Neural crest cell (in vitro differentiated cells): ENCODE results near the gene SMIM34. TPM values are rescaled to one million over a fixed set of nuclear protein-coding genes. Genes with fewer than 3 reads are reported as not detected.
"Not testable (repeated sequence)": the region's sequence is repeated elsewhere in the genome, so short reads cannot be mapped to it uniquely, and the experiment has no call there.

ENCODE experiments used
- DNase-seq: peaks from one replicate; pipeline ENCODE4 v3.0.0; 2021; ENCODE audit warnings: low read depth, mixed read lengths, low spot score
- H3K27ac Mint-ChIP-seq: one replicate; pipeline ENCODE4 v1.8.0; 2021; ENCODE audit warnings: mild to moderate bottlenecking, mixed read lengths; ENCODE audit not compliant: unreplicated experiment
- H3K27me3 Mint-ChIP-seq: 2 replicates; pipeline ENCODE4 v1.8.0; 2021; ENCODE audit warnings: low read depth, mild to moderate bottlenecking, mixed read lengths
- H3K36me3 Mint-ChIP-seq: 2 replicates; pipeline ENCODE4 v1.8.0; 2021; ENCODE audit warnings: low read depth, mild to moderate bottlenecking, mixed read lengths
- H3K4me1 Mint-ChIP-seq: 2 replicates; pipeline ENCODE4 v1.8.0; 2021; ENCODE audit warnings: mixed read lengths
- H3K4me3 Mint-ChIP-seq: one replicate; pipeline ENCODE4 v1.8.0; 2021; ENCODE audit warnings: mild to moderate bottlenecking, mixed read lengths
- H3K9me3 Mint-ChIP-seq: 2 replicates; pipeline ENCODE4 v1.8.0; 2021; ENCODE audit warnings: mixed read lengths
- long read RNA-seq: library from polyadenylated mRNA; unstranded; transcript quantifications from one replicate; pipeline ENCODE4 v2.0.0, GENCODE V29; 2020
- total RNA-seq: library from RNA; stranded (reverse); gene quantifications from 2 replicates; pipeline ENCODE4 v1.2.1, GENCODE V29; 2021

SMIM34 gene, protein sequence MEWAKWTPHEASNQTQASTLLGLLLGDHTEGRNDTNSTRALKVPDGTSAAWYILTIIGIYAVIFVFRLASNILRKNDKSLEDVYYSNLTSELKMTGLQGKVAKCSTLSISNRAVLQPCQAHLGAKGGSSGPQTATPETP
- not detected in 2 replicates for total RNA-seq
- long read RNA-seq: 0 reads

DNA sequence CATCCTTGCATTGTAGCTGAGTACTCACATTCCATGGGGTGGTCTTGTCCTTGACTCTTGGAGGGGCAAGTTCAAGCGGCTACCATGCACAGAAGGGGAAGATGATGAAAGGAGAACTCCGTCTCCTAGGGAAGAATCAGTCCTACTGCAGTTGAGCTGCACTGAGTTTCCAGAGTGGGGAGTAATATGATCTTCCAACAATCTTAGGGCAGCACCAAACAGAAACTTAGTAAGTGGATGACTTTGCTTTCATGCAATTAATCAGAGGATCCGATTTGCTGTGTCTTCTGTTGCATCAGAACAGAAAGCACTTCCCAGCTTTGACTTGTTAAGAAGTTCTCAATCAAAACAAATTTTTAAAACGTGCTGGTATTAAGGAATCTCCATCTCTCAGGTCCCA is at the start of gene SMIM34:
Gene SMIM34 (minus strand): TSS at position 147 of the 400 bp plus-strand sequence. CDS start 112 bp downstream, at position 35.
- not testable (repeated sequence) for H3K36me3 Mint-ChIP-seq, H3K4me1 Mint-ChIP-seq, H3K9me3 Mint-ChIP-seq, H3K4me3 Mint-ChIP-seq, H3K27ac Mint-ChIP-seq, DNase-seq, H3K27me3 Mint-ChIP-seq

DNA sequence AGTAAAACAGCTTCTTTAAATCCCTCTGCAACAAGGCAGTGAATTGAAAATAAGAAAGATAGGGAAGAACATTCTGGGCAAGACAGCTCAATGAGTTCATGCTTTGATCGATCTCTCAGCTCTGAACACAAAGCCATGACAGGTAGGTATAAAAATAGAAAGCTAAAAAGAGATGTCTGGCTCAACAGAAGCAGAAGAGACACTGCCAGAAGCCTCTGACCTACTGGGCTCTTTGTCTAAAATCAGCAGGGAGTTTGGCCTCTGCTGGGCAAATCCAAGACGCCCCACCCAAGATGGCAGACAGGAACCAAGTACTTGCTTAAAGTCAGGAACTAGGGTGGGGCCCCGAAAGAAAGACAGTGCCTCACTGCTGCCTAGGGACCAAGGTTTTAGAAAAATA is 43.6 kb upstream of the SMIM34 start:
- H3K4me3 Mint-ChIP-seq, H3K4me1 Mint-ChIP-seq, H3K36me3 Mint-ChIP-seq, H3K27ac Mint-ChIP-seq, DNase-seq, H3K27me3 Mint-ChIP-seq, H3K9me3 Mint-ChIP-seq: not testable (repeated sequence)

DNA sequence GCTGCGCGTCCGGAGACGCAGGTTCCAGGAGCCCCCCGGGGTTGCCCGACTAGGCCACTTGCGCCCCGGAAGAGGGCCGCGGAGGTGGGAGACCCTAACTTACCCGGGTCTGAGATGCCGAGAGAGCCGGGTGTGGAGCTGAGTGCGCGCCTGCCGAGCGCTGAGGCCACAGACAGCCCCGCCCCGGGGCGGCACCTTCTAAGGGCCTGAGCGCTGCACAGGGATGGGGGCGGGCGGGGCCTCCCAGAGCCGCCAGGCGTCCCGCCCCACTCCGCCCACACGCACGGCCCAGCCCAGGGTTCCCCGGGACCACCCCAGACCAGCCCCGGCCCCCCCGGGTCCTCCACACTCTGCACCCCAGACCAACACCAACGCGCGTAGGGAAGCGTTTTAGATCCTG is 35.7 kb upstream of the SMIM34 start:
- H3K27me3 Mint-ChIP-seq, H3K9me3 Mint-ChIP-seq, H3K36me3 Mint-ChIP-seq, DNase-seq, H3K27ac Mint-ChIP-seq, H3K4me1 Mint-ChIP-seq, H3K4me3 Mint-ChIP-seq: not testable (repeated sequence)

DNA sequence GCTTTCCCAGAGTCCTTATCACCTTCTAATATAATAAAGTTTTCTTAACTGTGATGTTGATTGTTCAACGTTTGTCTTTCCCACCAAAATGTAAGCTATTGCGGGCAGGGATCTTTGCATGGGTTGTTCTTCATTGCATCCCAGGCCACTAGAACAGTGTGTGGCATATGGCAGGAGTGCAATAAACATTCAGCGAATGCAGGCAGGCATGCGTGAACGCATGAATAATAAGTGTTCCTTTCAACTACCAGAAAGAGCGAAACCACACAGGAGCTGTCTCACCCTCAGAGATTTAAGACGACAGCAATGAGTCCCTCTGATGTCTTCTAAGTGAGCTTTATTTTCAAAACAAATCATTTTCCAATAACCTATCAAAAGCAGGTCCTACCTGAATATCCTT is 34.5 kb upstream of the SMIM34 start:
- not testable (repeated sequence) for H3K36me3 Mint-ChIP-seq, H3K4me3 Mint-ChIP-seq, H3K4me1 Mint-ChIP-seq

DNA sequence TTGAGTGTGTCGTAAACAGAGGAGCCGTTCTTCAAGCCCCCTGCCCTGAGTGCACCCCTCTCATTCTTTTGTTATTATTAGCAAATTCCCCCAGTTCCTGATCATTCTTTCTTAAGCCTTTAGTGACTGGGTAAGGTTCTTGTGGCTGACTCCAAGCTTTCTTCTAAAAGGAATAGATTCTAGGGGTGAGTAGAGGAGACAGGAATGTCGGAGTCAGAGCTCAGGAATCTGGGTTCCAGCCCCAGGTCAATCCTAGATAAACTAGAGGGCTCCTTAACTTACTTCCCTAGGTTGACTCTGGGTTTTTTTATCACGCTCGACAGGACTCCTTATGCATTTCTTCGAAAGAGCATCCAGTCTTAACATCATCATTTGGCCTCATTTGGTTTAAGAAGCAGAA is 32.4 kb upstream of the SMIM34 start:
- not testable (repeated sequence) for H3K27me3 Mint-ChIP-seq, H3K36me3 Mint-ChIP-seq, H3K27ac Mint-ChIP-seq, H3K4me3 Mint-ChIP-seq, DNase-seq, H3K9me3 Mint-ChIP-seq, H3K4me1 Mint-ChIP-seq

More for the DNA sequence above, 34.5 kb upstream of the SMIM34 start:
- not testable (repeated sequence) for DNase-seq, H3K9me3 Mint-ChIP-seq, H3K27ac Mint-ChIP-seq, H3K27me3 Mint-ChIP-seq

DNA sequence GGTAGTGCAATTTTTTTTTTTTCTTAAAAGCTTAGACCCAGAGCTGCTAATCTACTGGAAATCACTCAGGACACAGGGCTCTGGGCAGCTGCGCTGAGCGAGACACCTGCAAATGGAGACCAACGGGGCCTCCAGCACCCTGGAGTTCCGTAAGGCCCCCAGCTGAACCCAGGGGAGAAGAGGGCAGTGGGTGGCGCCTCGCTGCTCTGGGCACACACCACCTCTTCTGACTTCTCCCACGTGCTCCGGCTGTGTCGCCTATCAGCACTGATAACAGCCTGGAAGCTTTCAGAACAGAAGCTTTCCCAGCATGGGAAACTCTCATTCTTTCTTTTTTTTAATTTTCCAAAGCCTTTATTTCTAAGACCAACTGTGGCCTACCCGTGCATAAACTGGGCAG is 31.9 kb upstream of the SMIM34 start:
- not testable (repeated sequence) for H3K4me1 Mint-ChIP-seq, H3K4me3 Mint-ChIP-seq, H3K9me3 Mint-ChIP-seq, H3K27ac Mint-ChIP-seq, H3K27me3 Mint-ChIP-seq, H3K36me3 Mint-ChIP-seq, DNase-seq

DNA sequence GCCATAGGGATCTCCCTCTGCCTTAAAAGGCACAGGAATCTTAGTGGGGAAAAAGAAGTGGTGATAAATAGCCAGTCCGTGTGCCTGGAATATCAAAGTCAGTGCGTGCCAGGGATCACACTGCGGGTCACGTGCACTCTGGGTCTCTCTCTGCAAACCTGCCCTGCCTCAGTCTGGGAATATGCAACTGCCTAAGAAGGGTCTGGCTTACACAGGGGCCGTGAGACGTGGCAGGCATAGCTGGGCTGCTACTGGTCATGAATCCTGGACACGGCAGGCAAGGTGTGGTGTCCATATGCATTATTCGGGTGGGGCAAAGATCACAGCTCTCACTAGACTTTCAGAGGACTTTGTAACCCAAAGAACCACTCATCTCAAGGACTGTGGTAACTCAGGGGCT is 23.3 kb upstream of the SMIM34 start:
- not testable (repeated sequence) for DNase-seq, H3K4me1 Mint-ChIP-seq, H3K9me3 Mint-ChIP-seq, H3K4me3 Mint-ChIP-seq, H3K36me3 Mint-ChIP-seq, H3K27ac Mint-ChIP-seq, H3K27me3 Mint-ChIP-seq

DNA sequence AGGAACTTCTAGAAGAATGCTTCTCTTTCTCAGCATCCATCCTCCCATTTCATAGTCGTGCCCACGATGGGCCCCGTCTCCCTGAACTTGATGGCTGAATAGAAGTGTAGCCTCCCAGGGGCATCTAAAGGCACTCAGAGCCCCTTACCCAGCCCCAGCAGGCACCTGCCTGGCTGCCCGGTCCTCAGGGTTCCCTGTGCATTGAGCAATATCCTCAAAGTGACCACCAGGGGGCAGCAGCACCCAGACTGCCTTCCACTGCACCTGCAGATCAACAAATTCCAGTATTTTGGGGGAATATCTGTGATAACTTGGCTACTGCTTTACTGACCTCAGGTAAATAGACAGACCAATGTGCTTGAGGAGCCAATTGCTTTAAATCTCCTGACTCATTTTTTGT is 19.7 kb upstream of the SMIM34 start:
- DNase-seq, H3K27me3 Mint-ChIP-seq, H3K9me3 Mint-ChIP-seq, H3K36me3 Mint-ChIP-seq, H3K4me1 Mint-ChIP-seq, H3K4me3 Mint-ChIP-seq, H3K27ac Mint-ChIP-seq: not testable (repeated sequence)

DNA sequence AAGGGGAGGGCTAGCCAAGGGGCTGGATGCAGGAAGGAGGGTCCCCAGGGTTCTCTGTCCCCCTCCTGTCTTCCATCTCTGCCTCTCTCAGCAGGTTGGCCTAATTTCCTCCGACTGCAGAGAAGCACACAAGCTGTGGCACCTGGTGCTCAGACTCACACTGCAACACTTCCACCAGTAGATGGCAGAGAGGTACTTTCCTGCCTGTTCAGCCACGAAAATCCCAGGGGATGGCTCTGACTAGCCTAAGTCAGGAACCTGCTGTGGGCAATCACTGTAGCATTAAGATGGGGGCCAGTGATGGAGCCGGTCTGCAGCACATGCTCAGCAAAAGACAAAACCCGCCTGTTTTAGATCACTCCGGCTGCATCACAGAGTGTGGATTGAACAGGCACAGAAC is 6.0 kb upstream of the SMIM34 start:
- H3K4me3 Mint-ChIP-seq, H3K36me3 Mint-ChIP-seq, H3K27me3 Mint-ChIP-seq, H3K9me3 Mint-ChIP-seq, H3K4me1 Mint-ChIP-seq, H3K27ac Mint-ChIP-seq, DNase-seq: not testable (repeated sequence)

DNA sequence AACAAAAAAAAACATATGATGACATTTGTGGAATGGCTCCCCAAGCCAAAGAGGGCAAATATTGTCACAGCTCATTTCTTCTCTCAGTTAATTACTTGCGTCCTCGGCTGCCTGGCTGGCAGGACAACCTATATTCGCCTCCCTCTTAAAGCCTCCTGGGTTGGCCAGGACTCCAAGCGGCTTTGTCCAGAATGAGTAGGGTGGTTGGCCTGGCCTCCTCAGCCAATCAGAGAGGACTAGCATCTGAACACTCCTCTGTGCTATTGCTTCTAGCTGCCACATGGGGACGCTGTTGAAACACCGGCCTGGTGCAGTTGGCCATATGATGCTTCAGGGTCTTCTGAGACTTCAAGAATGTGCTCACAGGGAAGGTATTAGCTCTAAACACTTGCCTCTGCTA is 4.7 kb upstream of the SMIM34 start:
- H3K27ac Mint-ChIP-seq, H3K4me1 Mint-ChIP-seq, H3K4me3 Mint-ChIP-seq, H3K9me3 Mint-ChIP-seq, H3K27me3 Mint-ChIP-seq, DNase-seq, H3K36me3 Mint-ChIP-seq: not testable (repeated sequence)

DNA sequence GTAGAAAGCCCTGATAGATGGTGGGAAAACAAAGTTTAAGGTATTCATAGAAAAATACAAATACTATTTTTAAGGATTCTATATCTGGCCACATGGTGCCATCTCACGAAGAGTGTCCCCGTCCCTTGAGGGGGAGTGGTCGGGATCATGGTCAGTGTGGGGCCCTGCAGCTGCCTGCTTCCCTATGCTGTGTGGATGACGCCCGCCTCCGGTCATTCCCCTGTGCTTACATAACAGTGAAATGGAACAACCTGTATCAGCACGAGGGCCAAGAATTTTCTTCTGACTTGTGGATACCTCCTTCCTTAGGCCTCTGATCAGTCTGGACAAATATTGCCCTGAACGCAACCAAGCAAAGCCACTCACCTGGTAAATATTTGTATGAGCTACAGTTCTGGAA is 3.6 kb upstream of the SMIM34 start:
- not testable (repeated sequence) for H3K36me3 Mint-ChIP-seq, H3K4me3 Mint-ChIP-seq, H3K27ac Mint-ChIP-seq, H3K27me3 Mint-ChIP-seq, H3K4me1 Mint-ChIP-seq, H3K9me3 Mint-ChIP-seq, DNase-seq

DNA sequence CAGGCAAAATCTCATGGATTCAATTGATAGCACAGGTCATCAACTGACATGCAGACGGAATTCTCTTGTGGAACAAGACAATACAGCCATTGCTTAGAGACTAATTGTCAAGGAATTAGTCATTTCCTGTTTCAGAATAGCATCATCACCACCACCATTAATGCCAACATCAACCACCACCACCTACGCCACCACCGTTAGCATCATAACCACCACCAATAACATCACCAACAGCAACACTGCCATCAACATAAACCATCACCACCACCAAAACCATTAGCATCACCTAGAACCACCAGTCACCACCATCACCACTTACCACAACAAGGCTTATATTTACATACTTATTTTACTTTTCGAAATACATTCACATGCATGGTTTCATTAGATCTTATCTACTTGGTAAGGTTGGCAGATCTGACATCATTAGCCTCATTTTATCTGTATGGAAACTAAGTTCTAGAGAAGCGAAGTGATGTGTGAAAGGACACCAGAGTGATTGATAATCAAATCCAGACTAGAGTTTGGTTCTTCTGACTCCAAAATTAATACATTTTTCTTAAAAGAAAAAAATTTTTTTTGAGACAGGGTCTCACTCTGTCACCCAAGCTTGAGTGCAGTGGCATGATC is 6.2 kb downstream of the SMIM34 start:
- H3K36me3 Mint-ChIP-seq, H3K27me3 Mint-ChIP-seq: not testable (repeated sequence)

DNA sequence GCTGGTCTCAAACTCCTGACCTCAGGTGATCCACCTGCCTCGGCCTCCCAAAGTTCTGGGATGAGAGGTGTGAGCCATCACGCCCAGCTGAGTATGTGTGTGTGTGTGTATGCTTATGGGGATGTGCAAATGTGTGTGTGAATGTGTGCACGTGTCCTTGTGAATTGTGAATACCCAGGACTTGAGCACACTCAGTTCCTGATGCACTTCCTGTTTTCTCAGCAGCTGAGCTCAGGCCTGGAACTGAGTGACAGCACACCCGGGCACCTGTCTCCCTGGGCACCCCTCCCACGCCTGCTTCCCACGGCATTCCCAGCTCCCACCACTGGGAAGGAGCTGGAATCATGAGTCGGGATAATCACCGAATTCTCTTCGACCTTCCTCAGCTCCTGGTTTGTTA is 16.5 kb downstream of the SMIM34 start:
- not testable (repeated sequence) for H3K27ac Mint-ChIP-seq, H3K4me1 Mint-ChIP-seq, H3K36me3 Mint-ChIP-seq, H3K27me3 Mint-ChIP-seq, DNase-seq, H3K4me3 Mint-ChIP-seq, H3K9me3 Mint-ChIP-seq

More for the DNA sequence above, 6.2 kb downstream of the SMIM34 start:
- not testable (repeated sequence) for DNase-seq, H3K4me3 Mint-ChIP-seq, H3K4me1 Mint-ChIP-seq, H3K9me3 Mint-ChIP-seq, H3K27ac Mint-ChIP-seq

DNA sequence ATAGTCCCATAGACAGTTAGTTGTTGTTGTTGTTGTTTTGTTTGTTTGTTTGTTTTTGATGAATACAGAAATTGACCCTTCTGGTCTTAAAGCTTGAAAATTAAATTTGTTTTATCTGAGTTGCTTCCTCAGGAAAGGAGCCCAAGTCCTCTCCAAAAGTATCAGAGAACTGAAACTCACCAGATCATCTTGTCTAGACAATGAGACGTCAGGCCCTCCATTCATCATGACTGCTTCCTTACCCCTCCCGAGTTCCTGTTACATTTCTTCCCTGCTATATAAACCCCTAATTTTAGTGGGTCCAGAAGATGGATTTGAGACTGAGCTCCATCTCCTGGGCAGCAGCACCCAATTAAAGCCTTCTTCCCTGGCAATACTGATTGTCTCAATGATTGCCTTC is 17.1 kb downstream of the SMIM34 start:
- H3K4me3 Mint-ChIP-seq, H3K27ac Mint-ChIP-seq: not testable (repeated sequence)

More for the DNA sequence above, 17.1 kb downstream of the SMIM34 start:
- H3K9me3 Mint-ChIP-seq, H3K4me1 Mint-ChIP-seq, H3K27me3 Mint-ChIP-seq, DNase-seq, H3K36me3 Mint-ChIP-seq: not testable (repeated sequence)
